GM23338 (cell line): ENCODE measurements around the gene PNPLA8. TPM values are rescaled to one million over a fixed set of nuclear protein-coding genes. Genes with fewer than 3 reads are reported as not detected.
A peak's percentile ranks its signal among the peaks of the same experiment; 100 is the strongest.

ENCODE experiments used
- ATAC-seq: fragments of 200-7000 bp; cut with Tn5 transposase; 3 replicates; pipeline ENCODE4 v1.9.1; 2020
- DNase-seq: peaks from one replicate; pipeline ENCODE4 v3.0.0-alpha.2; 2015; ENCODE audit warnings: low spot score
- H2AFZ ChIP-seq: fragments of 200-600 bp; sonication (generic); 2 replicates; pipeline ENCODE4 v1.8.0; 2016; ENCODE audit warnings: antibody characterized with exemption, mild to moderate bottlenecking, moderate library complexity
- H3F3A ChIP-seq: fragments of 200-600 bp; sonication (generic); replicated peaks from 2 replicates; pipeline ENCODE4 v1.8.0; 2017; ENCODE audit warnings: antibody characterized with exemption, mixed run types, low read depth
- H3K27ac ChIP-seq: fragments of 200-600 bp; sonication (generic); 2 replicates; pipeline ENCODE4 v1.6.1; 2016; ENCODE audit warnings: low read depth
- H3K27me3 ChIP-seq: fragments of 200-600 bp; sonication (generic); 2 replicates; pipeline ENCODE4 v1.8.0; 2016; ENCODE audit warnings: mild to moderate bottlenecking, mixed run types, moderate library complexity; ENCODE audit not compliant: insufficient read depth
- H3K36me3 ChIP-seq: fragments of 200-600 bp; sonication (generic); 2 replicates; pipeline ENCODE4 v1.8.0; 2016; ENCODE audit warnings: mild to moderate bottlenecking; ENCODE audit not compliant: insufficient read depth
- H3K4me1 ChIP-seq: fragments of 200-600 bp; sonication (generic); 2 replicates; pipeline ENCODE4 v1.8.0; 2016; ENCODE audit warnings: mild to moderate bottlenecking, moderate library complexity; ENCODE audit not compliant: insufficient read depth
- H3K4me2 ChIP-seq: fragments of 200-600 bp; sonication (generic); 2 replicates; pipeline ENCODE4 v1.7.1; 2017; ENCODE audit warnings: mixed run types
- H3K4me3 ChIP-seq: fragments of 200-600 bp; sonication (generic); 2 replicates; pipeline ENCODE4 v1.6.1; 2016; ENCODE audit warnings: mixed run types
- H3K79me2 ChIP-seq: fragments of 200-600 bp; sonication (generic); replicated peaks from 2 replicates; pipeline ENCODE4 v1.8.0; 2017; ENCODE audit warnings: mild to moderate bottlenecking; ENCODE audit not compliant: insufficient read depth
- H3K9me2 ChIP-seq: fragments of 200-600 bp; sonication (generic); 2 replicates; pipeline ENCODE4 v1.8.0; 2017; ENCODE audit not compliant: insufficient read depth
- H4K20me1 ChIP-seq: fragments of 200-600 bp; sonication (generic); replicated peaks from 2 replicates; pipeline ENCODE4 v1.8.0; 2017; ENCODE audit warnings: mild to moderate bottlenecking; ENCODE audit not compliant: insufficient read depth
- H3K27ac Mint-ChIP-seq: 2 replicates; pipeline ENCODE4 v1.8.0; 2020; ENCODE audit warnings: inconsistent platforms, mild to moderate bottlenecking, moderate library complexity, mixed read lengths
- H3K27me3 Mint-ChIP-seq: 3 replicates; pipeline ENCODE4 v1.8.0; 2022; ENCODE audit warnings: low read depth, mild to moderate bottlenecking, moderate library complexity, mixed read lengths, inconsistent platforms; ENCODE audit not compliant: insufficient read depth, poor library complexity
- H3K36me3 Mint-ChIP-seq: 3 replicates; pipeline ENCODE4 v1.8.0; 2021; ENCODE audit warnings: low read depth, mild to moderate bottlenecking, inconsistent platforms, moderate library complexity, mixed read lengths
- H3K4me1 Mint-ChIP-seq: 3 replicates; pipeline ENCODE4 v1.8.0; 2020; ENCODE audit warnings: mild to moderate bottlenecking, inconsistent platforms, mixed read lengths
- H3K4me3 Mint-ChIP-seq: 3 replicates; pipeline ENCODE4 v1.8.0; 2021; ENCODE audit warnings: moderate library complexity, mild to moderate bottlenecking, inconsistent platforms, mixed read lengths
- H3K9me3 Mint-ChIP-seq: 3 replicates; pipeline ENCODE4 v1.8.0; 2020; ENCODE audit warnings: moderate library complexity, mild to moderate bottlenecking, inconsistent platforms, mixed read lengths
- CREB1 ChIP-seq: fragments of 250-450 bp; sonication (Bioruptor Pico); IDR thresholded peaks from 2 replicates; pipeline ENCODE4 v1.5.0; 2020; ENCODE audit warnings: low read depth, mild to moderate bottlenecking, moderate library complexity
- EZH2 ChIP-seq: fragments of 200-600 bp; sonication (generic); IDR thresholded peaks from one replicate; pipeline ENCODE4 v1.8.0; 2017; ENCODE audit warnings: antibody characterized with exemption, mild to moderate bottlenecking, low read depth; ENCODE audit not compliant: unreplicated experiment
- EZH2phosphoT487 ChIP-seq: fragments of 200-600 bp; sonication (generic); IDR thresholded peaks from one replicate; pipeline ENCODE4 v1.8.1; 2018; ENCODE audit warnings: antibody characterized with exemption; ENCODE audit not compliant: unreplicated experiment
- JUNB ChIP-seq: IDR thresholded peaks from one replicate; pipeline ENCODE4 v1.6.1; 2016; ENCODE audit warnings: antibody characterized with exemption; ENCODE audit not compliant: unreplicated experiment
- POLR2AphosphoS5 ChIP-seq: IDR thresholded peaks from 2 replicates; pipeline ENCODE4 v1.6.1; 2016; ENCODE audit warnings: antibody characterized with exemption, low read depth
- STAT1 ChIP-seq: IDR thresholded peaks from one replicate; pipeline ENCODE4 v1.6.1; 2016; ENCODE audit warnings: antibody characterized with exemption; ENCODE audit not compliant: unreplicated experiment
- ZNF114 ChIP-seq: fragments of 250-450 bp; sonication (Bioruptor Pico); IDR thresholded peaks from 2 replicates; pipeline ENCODE4 v1.5.0; 2020; ENCODE audit warnings: mild to moderate bottlenecking, moderate library complexity
- ZNF331 ChIP-seq: fragments of 250-450 bp; sonication (Bioruptor Pico); IDR thresholded peaks from 2 replicates; pipeline ENCODE4 v1.5.0; 2020; ENCODE audit warnings: low read depth, mild to moderate bottlenecking, moderate library complexity
- long read RNA-seq: library from polyadenylated mRNA; unstranded; transcript quantifications from one replicate; pipeline ENCODE4 v2.0.0, GENCODE V29; 2020; ENCODE audit not compliant: unreplicated experiment
- polyA plus RNA-seq: library from polyadenylated mRNA; unstranded; fragments of >200 nt; fragmentation: Nextera tagmentation; extraction: Ambion mirVana; gene quantifications from 2 replicates; pipeline ENCODE4 v1.2.1, GENCODE V29; 2016
- total RNA-seq: library from RNA; depleted of rRNA; stranded (reverse); fragments of >200 nt; shearing (Covaris generic); gene quantifications from 2 replicates; pipeline ENCODE4 v1.2.3, GENCODE V29; 2014; rRNA removed
- TF ChIP-seq, protein P1 (sequence below): fragments of 250-450 bp; sonication (Bioruptor Pico); IDR thresholded peaks from 2 replicates; pipeline ENCODE4 v1.5.0; 2020; ENCODE audit warnings: mild to moderate bottlenecking, moderate library complexity
- TF ChIP-seq, protein P2 (sequence below): IDR thresholded peaks from 2 replicates; pipeline ENCODE4 v1.6.1; 2016; ENCODE audit warnings: antibody characterized with exemption
- TF ChIP-seq, protein P3 (sequence below): IDR thresholded peaks from one replicate; pipeline ENCODE4 v1.6.1; 2018; ENCODE audit warnings: antibody characterized with exemption; ENCODE audit not compliant: unreplicated experiment

Gene PNPLA8, protein sequence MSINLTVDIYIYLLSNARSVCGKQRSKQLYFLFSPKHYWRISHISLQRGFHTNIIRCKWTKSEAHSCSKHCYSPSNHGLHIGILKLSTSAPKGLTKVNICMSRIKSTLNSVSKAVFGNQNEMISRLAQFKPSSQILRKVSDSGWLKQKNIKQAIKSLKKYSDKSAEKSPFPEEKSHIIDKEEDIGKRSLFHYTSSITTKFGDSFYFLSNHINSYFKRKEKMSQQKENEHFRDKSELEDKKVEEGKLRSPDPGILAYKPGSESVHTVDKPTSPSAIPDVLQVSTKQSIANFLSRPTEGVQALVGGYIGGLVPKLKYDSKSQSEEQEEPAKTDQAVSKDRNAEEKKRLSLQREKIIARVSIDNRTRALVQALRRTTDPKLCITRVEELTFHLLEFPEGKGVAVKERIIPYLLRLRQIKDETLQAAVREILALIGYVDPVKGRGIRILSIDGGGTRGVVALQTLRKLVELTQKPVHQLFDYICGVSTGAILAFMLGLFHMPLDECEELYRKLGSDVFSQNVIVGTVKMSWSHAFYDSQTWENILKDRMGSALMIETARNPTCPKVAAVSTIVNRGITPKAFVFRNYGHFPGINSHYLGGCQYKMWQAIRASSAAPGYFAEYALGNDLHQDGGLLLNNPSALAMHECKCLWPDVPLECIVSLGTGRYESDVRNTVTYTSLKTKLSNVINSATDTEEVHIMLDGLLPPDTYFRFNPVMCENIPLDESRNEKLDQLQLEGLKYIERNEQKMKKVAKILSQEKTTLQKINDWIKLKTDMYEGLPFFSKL
- 12.5 and 14.9 TPM in 2 replicates for total RNA-seq
- 12.4 and 13.6 TPM in 2 replicates for polyA plus RNA-seq
- long read RNA-seq, partial matches to known transcripts = 1 of 7 reads
- long read RNA-seq, other reads (novel, unspliced or antisense) = 1 of 7 reads

DNA sequence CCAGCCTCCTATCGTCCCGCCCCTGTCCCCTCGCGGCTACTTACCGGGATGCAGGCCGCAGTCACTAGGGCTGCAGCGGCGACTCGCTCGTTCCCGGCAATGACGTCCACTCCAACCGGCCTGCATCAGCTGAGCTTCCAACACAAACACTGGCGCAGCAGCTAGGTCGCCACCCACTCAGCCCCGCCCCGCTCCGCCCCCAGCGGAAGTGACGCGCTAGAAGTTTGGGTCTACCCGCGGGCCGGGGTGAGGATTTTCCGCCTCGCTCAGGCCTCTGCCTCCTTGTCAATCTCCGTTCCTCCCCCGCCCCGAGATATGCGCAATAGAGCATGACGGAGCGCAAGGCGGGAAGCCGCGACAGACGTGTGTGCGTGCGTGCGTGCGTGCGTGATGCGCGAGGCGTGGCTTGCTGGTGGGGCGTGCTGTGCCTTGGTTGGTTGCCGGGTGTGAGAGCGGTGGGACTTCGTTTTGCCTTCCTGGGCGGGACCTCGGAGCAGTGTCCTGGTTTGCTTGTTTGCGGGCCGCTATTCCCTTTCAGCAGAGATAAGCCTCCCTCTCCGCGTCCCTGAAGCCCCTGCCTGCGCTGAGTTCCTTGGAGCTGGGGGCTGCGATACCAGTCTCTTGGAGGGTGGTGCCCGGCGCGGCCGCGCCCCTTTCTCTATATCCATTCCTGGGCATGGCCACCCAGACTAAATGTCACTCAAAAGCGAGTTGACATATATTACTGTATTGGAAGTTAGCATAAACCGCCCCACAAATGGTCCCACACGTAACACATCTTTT is at the start of gene PNPLA8:
Gene PNPLA8 (minus strand): TSS at position 151 of the 783 bp plus-strand sequence. CDS start 10,644 bp downstream, outside the sequence.
- H3K4me2 ChIP-seq = peak within 1 kb of the TSS; percentile 95
- H3F3A ChIP-seq = peaks cover 8% of the 10 kb centered on the region; the same call in 1 of the 2 replicates
- peaks cover 45% of the 10 kb centered on the region for H3K4me1 ChIP-seq
- peak within 1 kb of the TSS; percentile 86 for H2AFZ ChIP-seq
- TF ChIP-seq CREB1 = peak; percentile 91
- no peak for TF ChIP-seq ZNF114 (CRISPR knock-in tag)
- TF ChIP-seq STAT1 = no peak
- TF ChIP-seq, protein P1, sequence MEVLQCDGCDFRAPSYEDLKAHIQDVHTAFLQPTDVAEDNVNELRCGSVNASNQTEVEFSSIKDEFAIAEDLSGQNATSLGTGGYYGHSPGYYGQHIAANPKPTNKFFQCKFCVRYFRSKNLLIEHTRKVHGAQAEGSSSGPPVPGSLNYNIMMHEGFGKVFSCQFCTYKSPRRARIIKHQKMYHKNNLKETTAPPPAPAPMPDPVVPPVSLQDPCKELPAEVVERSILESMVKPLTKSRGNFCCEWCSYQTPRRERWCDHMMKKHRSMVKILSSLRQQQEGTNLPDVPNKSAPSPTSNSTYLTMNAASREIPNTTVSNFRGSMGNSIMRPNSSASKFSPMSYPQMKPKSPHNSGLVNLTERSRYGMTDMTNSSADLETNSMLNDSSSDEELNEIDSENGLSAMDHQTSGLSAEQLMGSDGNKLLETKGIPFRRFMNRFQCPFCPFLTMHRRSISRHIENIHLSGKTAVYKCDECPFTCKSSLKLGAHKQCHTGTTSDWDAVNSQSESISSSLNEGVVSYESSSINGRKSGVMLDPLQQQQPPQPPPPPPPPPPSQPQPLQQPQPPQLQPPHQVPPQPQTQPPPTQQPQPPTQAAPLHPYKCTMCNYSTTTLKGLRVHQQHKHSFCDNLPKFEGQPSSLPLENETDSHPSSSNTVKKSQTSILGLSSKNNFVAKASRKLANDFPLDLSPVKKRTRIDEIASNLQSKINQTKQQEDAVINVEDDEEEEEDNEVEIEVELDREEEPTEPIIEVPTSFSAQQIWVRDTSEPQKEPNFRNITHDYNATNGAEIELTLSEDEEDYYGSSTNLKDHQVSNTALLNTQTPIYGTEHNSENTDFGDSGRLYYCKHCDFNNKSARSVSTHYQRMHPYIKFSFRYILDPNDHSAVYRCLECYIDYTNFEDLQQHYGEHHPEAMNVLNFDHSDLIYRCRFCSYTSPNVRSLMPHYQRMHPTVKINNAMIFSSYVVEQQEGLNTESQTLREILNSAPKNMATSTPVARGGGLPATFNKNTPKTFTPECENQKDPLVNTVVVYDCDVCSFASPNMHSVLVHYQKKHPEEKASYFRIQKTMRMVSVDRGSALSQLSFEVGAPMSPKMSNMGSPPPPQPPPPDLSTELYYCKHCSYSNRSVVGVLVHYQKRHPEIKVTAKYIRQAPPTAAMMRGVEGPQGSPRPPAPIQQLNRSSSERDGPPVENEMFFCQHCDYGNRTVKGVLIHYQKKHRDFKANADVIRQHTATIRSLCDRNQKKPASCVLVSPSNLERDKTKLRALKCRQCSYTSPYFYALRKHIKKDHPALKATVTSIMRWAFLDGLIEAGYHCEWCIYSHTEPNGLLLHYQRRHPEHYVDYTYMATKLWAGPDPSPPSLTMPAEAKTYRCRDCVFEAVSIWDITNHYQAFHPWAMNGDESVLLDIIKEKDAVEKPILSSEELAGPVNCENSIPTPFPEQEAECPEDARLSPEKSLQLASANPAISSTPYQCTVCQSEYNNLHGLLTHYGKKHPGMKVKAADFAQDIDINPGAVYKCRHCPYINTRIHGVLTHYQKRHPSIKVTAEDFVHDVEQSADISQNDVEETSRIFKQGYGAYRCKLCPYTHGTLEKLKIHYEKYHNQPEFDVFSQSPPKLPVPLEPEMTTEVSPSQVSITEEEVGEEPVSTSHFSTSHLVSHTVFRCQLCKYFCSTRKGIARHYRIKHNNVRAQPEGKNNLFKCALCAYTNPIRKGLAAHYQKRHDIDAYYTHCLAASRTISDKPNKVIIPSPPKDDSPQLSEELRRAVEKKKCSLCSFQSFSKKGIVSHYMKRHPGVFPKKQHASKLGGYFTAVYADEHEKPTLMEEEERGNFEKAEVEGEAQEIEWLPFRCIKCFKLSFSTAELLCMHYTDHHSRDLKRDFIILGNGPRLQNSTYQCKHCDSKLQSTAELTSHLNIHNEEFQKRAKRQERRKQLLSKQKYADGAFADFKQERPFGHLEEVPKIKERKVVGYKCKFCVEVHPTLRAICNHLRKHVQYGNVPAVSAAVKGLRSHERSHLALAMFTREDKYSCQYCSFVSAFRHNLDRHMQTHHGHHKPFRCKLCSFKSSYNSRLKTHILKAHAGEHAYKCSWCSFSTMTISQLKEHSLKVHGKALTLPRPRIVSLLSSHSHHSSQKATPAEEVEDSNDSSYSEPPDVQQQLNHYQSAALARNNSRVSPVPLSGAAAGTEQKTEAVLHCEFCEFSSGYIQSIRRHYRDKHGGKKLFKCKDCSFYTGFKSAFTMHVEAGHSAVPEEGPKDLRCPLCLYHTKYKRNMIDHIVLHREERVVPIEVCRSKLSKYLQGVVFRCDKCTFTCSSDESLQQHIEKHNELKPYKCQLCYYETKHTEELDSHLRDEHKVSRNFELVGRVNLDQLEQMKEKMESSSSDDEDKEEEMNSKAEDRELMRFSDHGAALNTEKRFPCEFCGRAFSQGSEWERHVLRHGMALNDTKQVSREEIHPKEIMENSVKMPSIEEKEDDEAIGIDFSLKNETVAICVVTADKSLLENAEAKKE (CRISPR knock-in tag) = no peak
- peak; percentile 80 for TF ChIP-seq POLR2AphosphoS5
- TF ChIP-seq EZH2 = no peak
- TF ChIP-seq JUNB = no peak
- no peak for TF ChIP-seq EZH2phosphoT487
- TF ChIP-seq, protein P2, sequence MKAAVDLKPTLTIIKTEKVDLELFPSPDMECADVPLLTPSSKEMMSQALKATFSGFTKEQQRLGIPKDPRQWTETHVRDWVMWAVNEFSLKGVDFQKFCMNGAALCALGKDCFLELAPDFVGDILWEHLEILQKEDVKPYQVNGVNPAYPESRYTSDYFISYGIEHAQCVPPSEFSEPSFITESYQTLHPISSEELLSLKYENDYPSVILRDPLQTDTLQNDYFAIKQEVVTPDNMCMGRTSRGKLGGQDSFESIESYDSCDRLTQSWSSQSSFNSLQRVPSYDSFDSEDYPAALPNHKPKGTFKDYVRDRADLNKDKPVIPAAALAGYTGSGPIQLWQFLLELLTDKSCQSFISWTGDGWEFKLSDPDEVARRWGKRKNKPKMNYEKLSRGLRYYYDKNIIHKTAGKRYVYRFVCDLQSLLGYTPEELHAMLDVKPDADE = no peak
- TF ChIP-seq ZNF331 (CRISPR knock-in tag) = no peak
- TF ChIP-seq, protein P3, sequence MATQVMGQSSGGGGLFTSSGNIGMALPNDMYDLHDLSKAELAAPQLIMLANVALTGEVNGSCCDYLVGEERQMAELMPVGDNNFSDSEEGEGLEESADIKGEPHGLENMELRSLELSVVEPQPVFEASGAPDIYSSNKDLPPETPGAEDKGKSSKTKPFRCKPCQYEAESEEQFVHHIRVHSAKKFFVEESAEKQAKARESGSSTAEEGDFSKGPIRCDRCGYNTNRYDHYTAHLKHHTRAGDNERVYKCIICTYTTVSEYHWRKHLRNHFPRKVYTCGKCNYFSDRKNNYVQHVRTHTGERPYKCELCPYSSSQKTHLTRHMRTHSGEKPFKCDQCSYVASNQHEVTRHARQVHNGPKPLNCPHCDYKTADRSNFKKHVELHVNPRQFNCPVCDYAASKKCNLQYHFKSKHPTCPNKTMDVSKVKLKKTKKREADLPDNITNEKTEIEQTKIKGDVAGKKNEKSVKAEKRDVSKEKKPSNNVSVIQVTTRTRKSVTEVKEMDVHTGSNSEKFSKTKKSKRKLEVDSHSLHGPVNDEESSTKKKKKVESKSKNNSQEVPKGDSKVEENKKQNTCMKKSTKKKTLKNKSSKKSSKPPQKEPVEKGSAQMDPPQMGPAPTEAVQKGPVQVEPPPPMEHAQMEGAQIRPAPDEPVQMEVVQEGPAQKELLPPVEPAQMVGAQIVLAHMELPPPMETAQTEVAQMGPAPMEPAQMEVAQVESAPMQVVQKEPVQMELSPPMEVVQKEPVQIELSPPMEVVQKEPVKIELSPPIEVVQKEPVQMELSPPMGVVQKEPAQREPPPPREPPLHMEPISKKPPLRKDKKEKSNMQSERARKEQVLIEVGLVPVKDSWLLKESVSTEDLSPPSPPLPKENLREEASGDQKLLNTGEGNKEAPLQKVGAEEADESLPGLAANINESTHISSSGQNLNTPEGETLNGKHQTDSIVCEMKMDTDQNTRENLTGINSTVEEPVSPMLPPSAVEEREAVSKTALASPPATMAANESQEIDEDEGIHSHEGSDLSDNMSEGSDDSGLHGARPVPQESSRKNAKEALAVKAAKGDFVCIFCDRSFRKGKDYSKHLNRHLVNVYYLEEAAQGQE = no peak
- H3K9me3 Mint-ChIP-seq = no peaks in the 10 kb centered on the region
- peaks cover 4% of the 10 kb centered on the region for H3K27me3 Mint-ChIP-seq
- H3K79me2 ChIP-seq = peaks cover 38% of the 10 kb centered on the region
- H3K4me1 Mint-ChIP-seq = peaks cover 39% of the 10 kb centered on the region
- H3K9me2 ChIP-seq = no peaks in the 10 kb centered on the region
- H3K36me3 ChIP-seq = no peaks in the 10 kb centered on the region
- peak within 1 kb of the TSS; percentile 68 for H3K4me3 ChIP-seq
- no peaks in the 10 kb centered on the region for H3K27me3 ChIP-seq
- peak within 1 kb of the TSS; percentile 97 for H3K27ac Mint-ChIP-seq
- peak within 1 kb of the TSS; percentile 87 for H3K4me3 Mint-ChIP-seq
- peak within 1 kb of the TSS; percentile 93 for H3K27ac ChIP-seq
- no peaks in the 10 kb centered on the region for H4K20me1 ChIP-seq
- peak; percentile 100 for DNase-seq
- peak; percentile 86 for ATAC-seq
- H3K36me3 Mint-ChIP-seq = no peaks in the 10 kb centered on the region
